Posterior cingulate gyrus (tissue), 11 donors: ENCODE results near the gene EFCAB6.
A peak's percentile ranks its signal among the peaks of the same experiment; 100 is the strongest.

Source experiments
- DNase-seq, 10 donors: peaks; one replicate each; pipeline versions ENCODE4 v3.0.0 to v3.0.0-alpha.2; 2020 to 2021; ENCODE audit warnings: mixed read lengths in 3 of 10
- intact Hi-C: fragments of 100-400 bp; cut with DNase I; formaldehyde crosslinking; loops from one replicate; pipeline ENCODE4 v1.15.1; 2023

Gene EFCAB6

DNA sequence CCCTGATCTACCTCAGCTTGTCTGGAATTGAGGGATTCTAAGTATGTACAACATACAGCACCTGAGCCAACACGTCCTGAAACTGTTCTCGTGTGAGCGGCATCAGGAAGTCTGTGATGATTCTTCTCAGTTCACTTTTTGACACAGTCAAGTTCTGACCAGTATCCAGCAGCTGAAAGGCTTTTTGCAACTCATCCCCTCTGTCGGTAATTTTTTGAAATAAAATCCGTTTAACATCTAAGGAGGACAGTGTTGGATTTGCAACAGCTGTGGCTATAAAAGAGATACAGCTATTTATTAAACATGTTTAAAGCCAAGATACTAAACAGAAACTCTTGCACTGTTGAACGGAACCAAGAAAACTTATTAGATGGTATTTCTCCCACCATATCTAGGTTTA is 39.3 kb downstream of the EFCAB6 start:
- intact Hi-C loops: no loop called here
- DNase-seq: no peak

DNA sequence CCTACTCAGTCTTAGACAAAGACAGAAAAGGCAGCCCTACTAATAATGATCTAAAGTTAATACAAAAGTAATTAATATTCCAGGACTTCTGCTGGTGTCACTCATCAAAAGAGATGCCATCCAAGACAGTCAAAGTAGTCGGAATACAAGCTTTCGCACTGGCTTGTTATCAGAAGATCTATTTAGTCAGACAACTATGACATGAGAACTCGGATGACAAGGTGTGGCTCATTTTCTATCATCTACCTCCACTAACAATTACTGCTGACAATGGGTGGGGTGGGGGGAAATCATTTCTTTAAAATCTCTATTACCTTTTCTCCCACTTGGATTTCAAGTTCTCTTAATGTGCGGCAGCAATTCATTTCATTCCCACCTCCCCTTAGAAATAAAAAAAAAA is 56.7 kb downstream of the EFCAB6 start:
- DNase-seq: no peak
- intact Hi-C loops: no loop called here

DNA sequence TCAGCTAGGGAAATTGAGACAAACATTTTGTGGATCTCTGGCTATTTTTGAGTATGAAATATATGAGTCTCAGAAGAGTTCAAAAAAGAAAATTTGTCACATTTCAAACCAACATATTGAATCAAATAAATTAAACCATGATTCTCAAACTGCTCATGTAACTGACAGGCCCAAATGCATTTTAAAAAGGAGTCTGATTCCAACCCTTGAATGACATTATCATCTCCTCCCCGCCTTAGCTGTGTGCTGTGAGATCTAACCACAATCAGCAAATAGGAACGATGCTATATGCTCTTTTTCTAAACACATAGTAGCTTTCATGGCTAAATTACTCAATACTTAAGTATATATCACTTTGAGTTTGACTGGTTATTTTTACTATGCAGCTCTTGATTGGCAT is 57.1 kb downstream of the EFCAB6 start:
- intact Hi-C loops: no loop called here

DNA sequence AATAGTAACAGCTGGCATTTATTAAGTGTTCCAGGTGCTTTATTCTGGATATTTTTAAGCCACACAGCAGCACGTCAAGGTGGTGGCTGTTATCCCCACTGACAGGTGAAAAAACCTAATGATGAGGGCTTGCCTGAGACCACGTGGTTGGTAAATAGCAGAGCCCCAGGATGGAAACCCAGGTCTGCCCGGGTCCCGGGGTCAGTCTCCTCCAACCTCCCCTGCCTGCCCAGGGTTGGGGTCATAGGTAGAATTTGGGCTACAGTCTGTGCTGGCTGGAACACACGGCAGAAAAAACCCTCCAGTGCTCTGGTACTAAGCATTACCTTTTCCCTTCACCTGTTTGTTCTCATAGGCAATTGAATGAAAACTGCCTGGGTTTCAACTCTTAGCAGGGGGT is 57.9 kb downstream of the EFCAB6 start:
- DNase-seq: peak in 1 of 10 donors; percentile 72
- intact Hi-C loops: no loop called here

More for the DNA sequence above, 57.1 kb downstream of the EFCAB6 start:
- no peak for DNase-seq

DNA sequence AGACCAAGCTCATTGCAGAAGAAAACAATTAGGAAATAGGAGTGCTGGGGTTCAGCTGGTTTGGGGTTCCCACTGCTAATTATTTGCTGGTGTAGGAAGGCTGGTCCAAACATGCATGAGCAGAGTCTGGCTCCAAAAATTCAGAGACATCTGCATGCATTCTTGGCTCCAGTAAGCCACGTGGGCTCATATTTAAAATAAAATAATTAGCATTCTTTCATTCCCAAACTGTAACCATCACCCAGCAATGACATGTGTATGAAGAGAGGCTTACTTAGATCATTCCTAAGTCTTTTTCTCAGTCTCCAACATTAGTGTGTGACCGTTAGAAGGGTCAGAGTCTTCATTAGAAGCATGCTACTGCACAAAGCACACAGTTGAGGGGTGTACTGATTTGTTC is 58.4 kb downstream of the EFCAB6 start:
- no peak for DNase-seq
- intact Hi-C loops: no loop called here

DNA sequence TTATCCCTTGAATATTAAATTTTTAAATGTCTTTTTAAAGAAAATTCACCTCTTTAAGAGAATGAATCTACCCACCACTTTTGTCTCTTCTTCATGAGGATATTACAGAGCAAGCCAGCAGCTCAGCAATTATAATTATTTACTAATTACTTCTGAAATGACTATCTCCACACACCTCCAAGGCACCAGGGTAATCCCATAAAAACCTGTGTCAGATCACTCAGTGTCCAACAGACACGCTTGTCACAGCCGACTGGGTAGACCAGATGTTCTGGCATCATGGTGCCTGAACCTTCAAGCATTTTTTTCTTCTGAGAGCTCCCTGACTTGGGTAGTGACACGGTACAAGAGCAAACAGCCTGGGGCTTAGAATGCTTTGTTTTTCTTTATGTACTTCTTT is 61.4 kb downstream of the EFCAB6 start:
- intact Hi-C loops: no loop called here
- no peak for DNase-seq

DNA sequence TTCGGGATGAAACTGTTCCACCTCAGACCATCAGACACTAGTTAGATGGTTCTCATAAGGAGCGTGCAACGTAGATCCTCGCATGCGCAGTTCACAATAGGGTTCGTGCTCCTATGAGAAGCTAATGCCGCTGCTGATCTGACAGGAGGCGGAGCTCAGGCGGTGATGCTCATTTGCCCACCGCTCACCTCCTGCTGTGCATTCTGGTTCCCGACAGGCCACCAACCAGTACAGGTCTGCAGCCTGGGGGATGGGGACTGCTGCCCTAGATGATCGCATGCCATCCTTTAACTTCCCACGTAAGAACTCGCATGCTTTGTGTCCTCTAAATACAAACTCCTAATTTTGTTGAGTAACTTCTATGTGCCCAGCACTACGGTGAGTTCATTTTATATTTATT is 62.6 kb downstream of the EFCAB6 start:
- intact Hi-C loops: no loop called here
- DNase-seq: no peak

DNA sequence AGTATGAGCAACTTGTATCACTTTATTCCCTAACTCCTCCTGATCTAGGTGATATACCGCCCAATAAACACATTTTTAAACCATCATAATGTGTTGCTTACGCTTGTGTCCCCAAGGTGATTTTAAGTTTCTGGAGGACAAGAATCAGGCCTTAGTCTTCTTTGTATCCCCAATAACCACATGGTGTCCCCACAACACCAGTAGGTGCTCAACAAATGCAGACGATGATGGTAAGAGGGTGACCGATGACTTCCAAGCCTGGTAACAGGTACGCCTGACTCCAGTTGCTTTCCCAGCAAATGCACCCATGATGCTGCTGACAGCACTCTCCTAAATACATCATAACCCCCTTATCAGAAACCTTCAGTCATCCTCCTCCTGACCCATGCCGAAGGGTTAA is 64.2 kb downstream of the EFCAB6 start:
- intact Hi-C loops: no loop called here
- no peak for DNase-seq

DNA sequence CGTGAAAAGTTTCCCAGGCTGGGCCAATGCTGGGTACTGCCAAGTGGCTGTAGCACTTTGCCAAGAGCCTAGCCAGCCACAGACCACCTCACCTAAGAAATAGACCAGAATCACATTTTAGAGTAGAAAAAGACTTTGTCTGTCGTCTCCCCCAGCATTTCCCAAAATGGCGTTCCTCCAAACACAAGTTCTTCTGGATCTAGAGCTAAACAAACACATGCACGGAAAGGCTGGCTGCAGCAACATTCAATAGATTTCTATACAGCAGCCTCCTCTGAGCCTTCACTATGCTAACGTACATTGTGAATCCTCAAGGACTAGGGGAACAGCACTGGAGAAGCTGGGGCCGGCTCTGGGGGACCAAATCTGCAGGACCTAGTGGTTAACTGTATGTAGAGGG is 65.0 kb downstream of the EFCAB6 start:
- intact Hi-C loops: no loop called here
- no peak for DNase-seq

DNA sequence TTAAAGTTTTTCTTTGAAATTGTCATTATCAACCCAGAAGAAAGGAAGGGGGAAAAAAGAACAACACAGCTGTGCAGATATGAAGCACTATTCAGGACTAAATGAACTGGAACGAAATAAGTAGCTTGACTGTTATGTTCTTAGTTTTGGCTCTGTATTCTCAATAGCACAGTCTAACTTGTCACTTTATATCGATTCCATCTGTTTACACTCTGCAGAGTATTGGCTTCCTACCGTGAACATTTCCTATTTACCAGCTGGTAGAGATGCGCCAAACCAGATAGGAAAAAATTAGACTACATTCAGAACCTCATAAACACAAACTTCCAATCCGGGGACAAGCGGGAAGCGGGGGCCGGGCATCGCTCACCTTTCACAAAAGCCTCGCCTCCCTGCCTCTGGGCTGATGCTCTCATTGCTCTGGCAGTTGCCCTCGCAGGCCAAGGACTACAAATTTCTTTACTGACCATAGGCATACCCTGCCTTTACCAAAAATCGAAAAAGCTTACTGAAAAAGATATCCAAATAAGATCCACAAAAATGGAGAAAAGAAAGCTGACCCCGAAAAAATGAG is 66.2 kb downstream of the EFCAB6 start:
- peak in 1 of 10 donors; percentile 78 for DNase-seq
- intact Hi-C loops: no loop called here

DNA sequence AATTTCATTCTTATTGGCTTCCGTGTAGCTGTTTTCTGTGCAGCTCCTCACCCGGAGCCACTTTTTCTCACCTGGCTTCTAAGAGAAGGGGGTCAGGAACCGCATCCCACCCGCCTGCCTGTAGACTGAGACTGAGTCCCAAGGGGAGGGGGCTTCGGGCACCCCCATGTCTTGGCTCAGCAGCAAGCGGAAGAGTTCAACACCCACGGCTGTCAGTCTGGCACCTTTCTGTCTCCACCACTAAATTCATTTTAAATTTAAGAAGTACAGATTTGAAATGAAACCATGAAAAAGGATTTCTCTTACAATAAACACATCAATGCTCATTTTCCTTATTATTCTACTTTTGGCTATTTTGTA is 66.7 kb downstream of the EFCAB6 start:
- no peak for DNase-seq
- intact Hi-C loops: no loop called here

DNA sequence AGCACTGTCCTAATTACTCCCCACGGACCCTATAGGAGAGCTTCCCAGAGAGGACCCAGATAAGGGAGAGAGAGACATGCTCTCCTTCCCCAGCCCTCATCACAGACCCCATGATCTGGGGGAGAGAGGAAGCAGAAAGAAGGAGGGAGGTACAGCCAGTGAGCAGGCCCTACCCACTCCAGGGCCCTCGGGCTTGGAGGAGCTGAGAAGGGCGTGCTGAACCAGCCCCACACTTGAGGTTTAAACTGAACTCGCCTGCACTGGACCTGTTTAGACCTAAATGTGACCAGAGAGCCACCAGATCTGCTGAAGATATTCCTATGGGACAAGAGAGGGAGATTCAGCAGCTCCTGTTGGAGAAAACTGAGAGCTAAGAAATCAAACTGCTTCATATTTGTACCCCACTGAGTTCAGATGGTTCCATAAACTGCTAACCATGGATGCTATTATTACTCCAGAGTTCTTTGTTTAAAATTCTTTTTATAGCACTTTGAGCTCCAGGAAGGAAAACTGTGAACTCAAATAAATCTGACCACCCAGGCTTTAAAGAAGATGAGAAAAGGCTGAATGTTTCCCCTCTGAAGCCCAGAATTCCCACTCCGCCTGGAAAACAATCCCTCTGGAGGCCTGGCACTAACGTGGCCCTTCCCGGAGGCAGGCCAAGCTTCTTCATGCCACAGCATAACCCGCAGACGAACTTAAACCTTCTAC is 67.2 kb downstream of the EFCAB6 start:
- DNase-seq: no peak
- intact Hi-C loops: no loop called here

DNA sequence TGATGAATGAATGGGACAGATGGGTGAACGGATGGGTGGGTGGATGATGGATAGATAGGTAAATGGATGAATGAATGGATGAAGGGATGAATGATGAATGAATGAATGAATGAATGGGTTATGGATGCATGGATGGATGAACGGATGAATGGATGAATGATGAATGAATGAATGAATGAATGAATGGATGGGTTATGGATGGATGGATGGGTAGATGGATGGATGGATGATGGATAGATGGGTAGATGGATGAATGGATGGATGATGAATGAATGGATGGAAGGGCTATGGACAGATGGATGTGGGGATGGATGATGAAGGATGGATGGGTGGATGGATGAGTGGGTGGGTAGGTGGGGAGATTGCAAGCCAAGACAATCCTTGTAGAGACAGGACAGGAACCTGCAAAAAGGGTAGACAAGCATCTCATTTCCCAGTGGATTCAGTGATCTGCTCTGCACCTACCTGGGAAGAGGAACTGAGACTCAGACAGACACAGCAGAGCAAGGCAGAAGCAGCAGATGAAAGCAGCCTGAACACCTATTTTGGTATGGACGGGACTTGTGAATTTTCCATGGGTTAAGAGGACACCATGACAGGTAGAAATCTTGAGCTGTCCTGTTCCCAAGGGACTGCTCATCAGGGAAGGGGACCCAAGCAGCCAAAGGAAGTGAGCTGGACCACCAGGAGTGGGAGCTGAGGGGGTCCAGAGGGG is 68.0 kb downstream of the EFCAB6 start:
- no peak for DNase-seq
- intact Hi-C loops: no loop called here

DNA sequence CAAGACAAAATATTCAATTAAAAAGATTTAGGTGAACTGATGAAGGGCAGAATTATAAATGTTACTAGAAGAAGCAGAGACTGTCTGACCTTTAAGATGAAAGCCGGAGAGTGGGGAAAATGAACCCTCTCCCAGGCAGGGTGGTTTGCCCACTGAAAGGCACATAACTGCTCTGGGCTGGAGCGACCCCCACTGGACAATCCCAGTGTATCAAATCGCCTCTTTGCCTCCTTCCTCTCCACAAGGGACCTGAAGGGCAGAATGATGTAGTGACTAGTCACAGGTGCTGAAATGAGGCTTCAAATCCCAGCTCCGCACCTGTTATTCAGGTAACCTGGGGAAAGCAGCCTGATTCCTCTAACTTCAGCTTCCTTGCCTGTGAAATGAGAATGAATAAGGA is 69.0 kb downstream of the EFCAB6 start:
- intact Hi-C loops: no loop called here

DNA sequence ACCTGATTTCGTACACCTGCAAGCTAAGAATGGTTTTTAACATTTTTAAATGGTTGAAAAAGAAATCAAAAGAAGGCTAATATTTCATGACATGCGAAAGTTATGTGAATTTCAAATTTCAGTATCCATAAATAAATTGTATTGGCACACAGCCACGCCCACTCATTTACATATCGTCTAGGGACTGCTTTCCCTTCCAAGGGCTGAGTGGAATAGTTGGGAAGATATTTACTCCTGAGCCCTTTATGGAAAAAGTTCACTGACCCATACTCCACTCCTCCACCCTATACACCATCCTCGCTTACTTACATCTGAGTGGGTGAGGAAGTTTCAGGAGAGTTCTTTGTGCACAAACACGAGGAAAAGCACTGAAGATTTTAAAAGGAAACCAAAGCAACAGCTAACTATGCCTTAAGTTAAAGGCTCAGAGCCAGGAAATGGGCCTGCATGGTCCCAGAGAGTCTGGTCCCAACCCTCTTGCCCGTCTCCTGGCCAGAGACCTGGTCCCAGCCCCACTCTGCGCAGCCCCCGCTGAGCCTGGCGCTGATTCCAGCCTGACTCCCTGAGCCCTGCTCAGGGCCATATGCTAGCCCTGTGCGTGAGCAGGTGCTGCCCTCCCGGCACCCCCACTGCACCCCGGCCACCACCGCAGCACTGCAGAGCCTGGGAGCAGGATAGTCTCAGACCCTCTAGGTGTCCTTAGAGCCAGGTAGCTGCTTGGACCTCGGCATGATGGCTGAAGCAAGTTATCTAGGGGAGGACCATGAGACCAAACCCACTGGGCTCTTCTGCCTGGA is 69.8 kb downstream of the EFCAB6 start:
- intact Hi-C loops: no loop called here
- peak in 1 of 10 donors; percentile 73 for DNase-seq

More for the DNA sequence above, 69.0 kb downstream of the EFCAB6 start:
- peak in 1 of 10 donors; percentile 85 for DNase-seq

DNA sequence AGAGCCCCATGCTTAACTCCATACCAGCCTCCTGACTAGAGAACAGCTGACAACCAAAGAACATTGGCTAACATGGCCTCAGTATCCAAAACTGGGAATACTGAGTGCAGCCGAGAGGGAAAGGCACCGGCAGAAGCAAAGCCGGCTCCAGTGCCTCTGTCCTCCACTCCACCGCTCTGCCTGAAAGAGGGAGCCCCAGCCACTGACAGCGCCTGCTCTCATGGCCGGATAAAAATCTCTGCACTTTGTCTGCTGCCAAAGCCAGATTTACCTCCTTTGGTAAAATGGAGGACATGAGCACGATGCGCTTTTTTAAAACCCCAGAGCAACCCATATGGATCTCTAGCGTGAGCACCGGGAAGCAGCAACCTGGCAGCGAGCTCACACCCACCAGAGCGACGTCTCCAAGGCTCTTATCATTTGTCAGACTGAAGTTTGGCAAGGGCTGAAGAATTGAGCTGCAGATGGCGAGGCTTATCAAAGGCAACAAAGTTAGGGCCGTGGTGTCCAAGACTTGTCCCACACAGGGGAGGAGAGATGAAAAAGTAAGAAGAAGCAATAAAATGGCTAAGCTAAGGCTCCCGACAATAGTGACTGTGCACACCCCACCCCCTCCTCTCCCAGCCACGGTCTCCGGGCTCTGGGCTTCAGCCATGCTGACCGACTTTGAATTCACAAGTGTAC is 71.4 kb downstream of the EFCAB6 start:
- DNase-seq: peak in 3 of 10 donors; percentile 20 to 85 (median 35)
- intact Hi-C loops: no loop called here

DNA sequence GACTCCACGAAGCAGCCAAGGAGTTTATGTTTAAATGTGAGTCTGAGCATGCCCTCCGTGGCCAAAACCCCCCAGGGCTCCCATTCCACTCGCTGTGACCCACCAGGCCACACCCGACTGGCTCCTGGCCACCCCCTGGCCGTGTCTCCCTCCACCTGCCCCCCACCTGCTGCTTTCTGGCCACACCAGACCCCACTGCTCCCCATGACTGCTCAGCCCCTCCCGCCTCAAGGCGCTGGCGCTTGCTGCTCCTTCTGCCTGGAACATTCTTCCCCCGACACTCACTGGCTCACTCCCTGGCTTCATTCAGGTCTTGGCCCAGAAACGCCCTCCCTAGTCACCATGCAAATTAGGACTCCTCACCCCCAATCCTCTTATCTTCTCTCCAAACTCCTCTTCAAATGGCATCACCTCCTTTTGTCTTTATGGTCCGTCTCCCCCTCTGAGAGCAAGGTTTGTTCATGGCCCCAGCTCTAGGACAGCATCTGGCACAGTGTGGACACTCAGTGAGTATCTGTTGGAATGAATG is 72.2 kb downstream of the EFCAB6 start:
- intact Hi-C loops: no loop called here
- DNase-seq: no peak

DNA sequence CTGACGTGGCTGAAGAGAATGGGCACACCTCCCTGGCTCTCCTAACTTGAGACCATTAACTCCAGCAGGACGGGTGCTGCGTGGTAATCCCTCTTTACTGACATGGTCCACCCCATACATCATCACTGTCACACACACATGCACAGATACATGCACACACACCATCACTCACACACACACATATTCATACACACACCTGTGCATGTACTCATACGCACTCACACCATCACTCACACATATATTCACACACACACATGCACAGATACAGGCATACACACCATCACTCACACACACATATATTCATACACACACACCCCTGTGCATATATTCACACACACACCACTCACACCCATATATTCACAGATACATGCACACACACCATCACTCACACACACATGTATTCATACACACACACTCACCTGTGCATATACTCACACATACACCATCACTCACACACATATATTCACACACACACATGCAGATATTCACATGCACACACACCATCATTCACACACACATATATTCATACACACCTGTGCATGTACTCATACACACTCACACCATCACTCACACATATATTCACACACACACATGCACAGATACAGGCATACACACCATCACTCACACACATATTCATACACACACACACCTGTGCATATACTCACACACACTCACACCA is 74.8 kb downstream of the EFCAB6 start:
- DNase-seq: no peak
- intact Hi-C loops: no loop called here

DNA sequence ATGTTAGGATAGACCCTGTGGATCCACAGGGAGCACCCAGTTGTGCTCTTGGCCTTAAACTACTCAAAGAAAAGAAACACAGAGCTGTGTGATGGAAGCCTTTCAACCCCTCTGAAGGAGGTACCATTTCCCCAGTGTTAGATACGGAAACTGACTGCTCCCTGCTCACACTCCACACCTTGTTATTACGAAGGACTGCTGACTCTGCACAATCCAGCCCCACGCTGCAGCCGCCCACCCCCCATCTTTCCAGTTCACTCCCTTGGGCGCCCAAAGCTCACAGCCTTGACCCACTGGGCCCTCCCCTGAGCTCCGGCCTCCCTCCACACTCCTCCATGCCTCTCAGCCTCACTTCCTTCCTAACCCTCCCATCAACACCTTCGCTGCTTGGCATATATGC is 75.5 kb downstream of the EFCAB6 start:
- intact Hi-C loops: no loop called here
- DNase-seq: no peak
